ENCODE data around the gene AMN1.

Gene AMN1

DNA sequence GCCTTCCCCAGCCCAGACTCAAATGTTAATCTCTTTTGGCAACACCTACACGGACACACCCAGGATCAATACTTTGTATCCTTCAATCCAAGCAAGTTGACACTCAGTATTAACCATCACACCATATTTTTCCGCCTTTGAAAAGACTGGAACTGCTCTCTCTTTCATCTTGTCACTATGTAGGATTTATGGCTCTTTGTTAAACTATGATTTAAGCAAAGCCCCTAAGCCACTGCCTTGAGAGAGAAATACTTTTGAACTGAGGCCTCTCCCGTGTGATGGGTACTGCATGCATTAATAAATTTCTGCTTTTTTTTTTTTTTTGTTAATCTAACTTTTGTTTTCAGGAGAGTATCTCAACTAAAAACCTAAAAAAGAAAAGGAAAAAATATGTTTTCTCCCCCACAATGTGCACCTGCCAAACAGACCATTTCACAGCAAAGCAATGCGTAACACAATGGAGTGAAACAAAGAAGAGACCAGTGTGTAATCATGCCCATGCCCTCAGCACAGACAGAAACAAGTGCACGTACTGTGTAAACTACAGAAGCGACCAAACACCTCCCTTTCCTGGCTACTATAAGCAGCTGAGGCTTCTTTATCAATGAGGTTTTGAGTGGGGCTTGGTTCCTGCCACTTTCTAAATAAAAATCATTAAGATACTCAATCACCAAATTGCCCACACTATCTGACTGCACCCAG lies 97.6 kb downstream of the AMN1 start:
- TF ChIP-seq, protein P1, sequence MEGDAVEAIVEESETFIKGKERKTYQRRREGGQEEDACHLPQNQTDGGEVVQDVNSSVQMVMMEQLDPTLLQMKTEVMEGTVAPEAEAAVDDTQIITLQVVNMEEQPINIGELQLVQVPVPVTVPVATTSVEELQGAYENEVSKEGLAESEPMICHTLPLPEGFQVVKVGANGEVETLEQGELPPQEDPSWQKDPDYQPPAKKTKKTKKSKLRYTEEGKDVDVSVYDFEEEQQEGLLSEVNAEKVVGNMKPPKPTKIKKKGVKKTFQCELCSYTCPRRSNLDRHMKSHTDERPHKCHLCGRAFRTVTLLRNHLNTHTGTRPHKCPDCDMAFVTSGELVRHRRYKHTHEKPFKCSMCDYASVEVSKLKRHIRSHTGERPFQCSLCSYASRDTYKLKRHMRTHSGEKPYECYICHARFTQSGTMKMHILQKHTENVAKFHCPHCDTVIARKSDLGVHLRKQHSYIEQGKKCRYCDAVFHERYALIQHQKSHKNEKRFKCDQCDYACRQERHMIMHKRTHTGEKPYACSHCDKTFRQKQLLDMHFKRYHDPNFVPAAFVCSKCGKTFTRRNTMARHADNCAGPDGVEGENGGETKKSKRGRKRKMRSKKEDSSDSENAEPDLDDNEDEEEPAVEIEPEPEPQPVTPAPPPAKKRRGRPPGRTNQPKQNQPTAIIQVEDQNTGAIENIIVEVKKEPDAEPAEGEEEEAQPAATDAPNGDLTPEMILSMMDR (IDR thresholded peaks at IDR 0.05; ENCODE audit: insufficient read depth, low read depth, low read length, missing control alignments): no peak
- DNase-seq (ENCODE audit: low read depth): no peak
- H3K4me3 ChIP-seq (ENCODE audit: low read length): no peak overlapping the region

GRCh38 chr12:31629756-31630732 lies 98.8 kb downstream of the AMN1 start:
- DNase-seq (ENCODE audit: low read depth): no peak
- H3K4me3 ChIP-seq (ENCODE audit: low read length): no peak overlapping the region
- TF ChIP-seq, protein P1 (IDR thresholded peaks at IDR 0.05; ENCODE audit: insufficient read depth, low read depth, low read length, missing control alignments): no peak

- no peak overlapping the region for H3K4me3 ChIP-seq (ENCODE audit: low read length)
- TF ChIP-seq, protein P1 (IDR thresholded peaks at IDR 0.05; ENCODE audit: insufficient read depth, low read depth, low read length, missing control alignments): no peak
- no peak for DNase-seq (ENCODE audit: low read depth)
These were observed 101.3 kb downstream of the AMN1 start for GRCh38 chr12:31627456-31628054.

DNA sequence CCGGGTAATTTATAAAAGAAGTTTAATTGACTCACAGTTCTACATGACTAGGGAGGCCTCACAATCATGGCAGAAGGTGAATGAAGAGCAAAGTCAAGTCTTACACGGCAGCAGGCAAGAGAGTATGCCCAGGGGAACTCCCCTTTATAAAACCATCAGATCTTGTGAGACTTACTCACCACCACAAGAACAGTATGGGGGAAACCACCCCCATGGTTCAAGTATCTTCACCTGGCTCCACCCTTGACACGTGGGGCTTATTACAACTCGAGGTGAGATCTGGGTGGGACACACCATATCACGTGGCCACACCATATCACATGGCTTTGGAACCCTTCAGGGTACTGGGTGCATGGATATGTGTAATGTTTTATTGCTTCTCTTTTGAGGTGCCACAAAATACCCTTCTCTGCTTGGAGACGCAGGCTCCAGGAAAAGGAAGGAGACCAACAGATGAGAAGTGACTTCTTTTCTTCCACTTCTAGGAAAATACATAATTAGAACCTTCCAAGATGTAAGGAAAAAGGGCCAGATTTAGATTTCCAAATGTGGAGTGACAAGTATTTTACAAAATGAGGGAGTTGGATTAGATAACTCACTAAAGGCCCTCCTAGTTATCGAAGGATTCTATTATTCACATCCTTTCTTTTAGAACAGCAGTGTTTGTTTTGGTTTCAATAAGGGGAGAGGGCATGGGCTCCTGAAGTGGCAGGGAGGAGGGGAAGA lies 102.4 kb downstream of the AMN1 start:
- TF ChIP-seq, protein P1 (IDR thresholded peaks at IDR 0.05; ENCODE audit: insufficient read depth, low read depth, low read length, missing control alignments): no peak
- H3K4me3 ChIP-seq (ENCODE audit: low read length): no peak overlapping the region
- no peak for DNase-seq (ENCODE audit: low read depth)

- no peak for DNase-seq (ENCODE audit: low read depth)
- TF ChIP-seq, protein P1 (IDR thresholded peaks at IDR 0.05; ENCODE audit: insufficient read depth, low read depth, low read length, missing control alignments): no peak
- no peak overlapping the region for H3K4me3 ChIP-seq (ENCODE audit: low read length)
These were observed 106.8 kb downstream of the AMN1 start for GRCh38 chr12:31622038-31622437.

All from epithelial cell of esophagus (primary cell).